T-helper 2 cell treated with Interferon-gamma antibody and Interleukin-4, amounts not matched to agents 100 ng/mL and 5 ng/mL, for 36 hours (primary cell): Measurements from ENCODE around the gene RIOK3. TPM values are rescaled to one million over a fixed set of nuclear protein-coding genes. Genes with fewer than 3 reads are reported as not detected.
"Not testable (repeated sequence)": the region's sequence is repeated elsewhere in the genome, so short reads cannot be mapped to it uniquely, and the experiment has no call there.

Experiments used
- intact Hi-C: fragments of 100-400 bp; cut with micrococcal nuclease; formaldehyde crosslinking; loops from one replicate; pipeline ENCODE4 v1.15.1; 2023
- total RNA-seq: library from RNA; stranded (reverse); gene quantifications from 2 replicates; pipeline ENCODE4 v1.2.3, GENCODE V29; 2022

RIOK3 gene
- total RNA-seq, 1 donor from 2014 or later: 58.1 TPM

GRCh38 chr18:23493654-23494053, 40.6 kb downstream of the RIOK3 start:
- intact Hi-C loops: no loop called here

GRCh38 chr18:23494992-23495391, 41.9 kb downstream of the RIOK3 start:
- intact Hi-C loops: no loop called here

GRCh38 chr18:23495723-23496440, 42.8 kb downstream of the RIOK3 start:
- intact Hi-C loops: no loop called here

- intact Hi-C loops: loop anchor here (1.0 kb wide), 1 partner anchor 314 kb away; no protein-coding TSS in a partner anchor
These were observed 45.0 kb downstream of the RIOK3 start for GRCh38 chr18:23498117-23498516.

GRCh38 chr18:23498877-23499276, 45.8 kb downstream of the RIOK3 start:
- intact Hi-C loops: loop anchor here (1.0 kb wide), 3 partner anchors 87 to 313 kb away; partner anchors contain the start of gene NPC1

GRCh38 chr18:23499291-23499781, 46.2 kb downstream of the RIOK3 start:
- intact Hi-C loops: loop anchor here (1.0 kb wide), 2 partner anchors 87 to 204 kb away; partner anchors contain the start of gene NPC1

GRCh38 chr18:23501626-23502025, 48.5 kb downstream of the RIOK3 start:
- intact Hi-C loops: loop anchor here (2.0 to 10.0 kb wide), 4 partner anchors 64 to 423 kb away; a partner anchor contains a TSS

GRCh38 chr18:23502516-23503037, 49.5 kb downstream of the RIOK3 start:
- intact Hi-C loops: loop anchor here (1.0 to 10.0 kb wide), 12 partner anchors 10 to 569 kb away; partner anchors contain the start of genes NPC1, RBBP8 and RIOK3

- intact Hi-C loops: loop anchor here (1.0 to 10.0 kb wide), 12 partner anchors 9 to 570 kb away; partner anchors contain the start of genes NPC1, RBBP8 and RIOK3
These were observed 50.2 kb downstream of the RIOK3 start, which contains the start of gene RMC1 for GRCh38 chr18:23503038-23503962. Gene RMC1 (plus strand): TSS chr18:23503511. CDS start chr18:23503619, 108 bp downstream.

GRCh38 chr18:23503963-23504344, 50.9 kb downstream of the RIOK3 start:
- intact Hi-C loops: loop anchor here (1.0 to 10.0 kb wide), 13 partner anchors 8 to 571 kb away; partner anchors contain the start of genes NPC1, RBBP8 and RIOK3

GRCh38 chr18:23504720-23505119, 51.6 kb downstream of the RIOK3 start:
- intact Hi-C loops: loop anchor here (1.0 to 10.0 kb wide), 4 partner anchors 67 to 420 kb away; a partner anchor contains a TSS

- intact Hi-C loops: loop anchor here (10.0 kb wide), 1 partner anchor 418 kb away; no protein-coding TSS in a partner anchor
These were observed 53.3 kb downstream of the RIOK3 start for GRCh38 chr18:23506393-23506792.

GRCh38 chr18:23510923-23511322, 57.8 kb downstream of the RIOK3 start:
- intact Hi-C loops: not testable (repeated sequence)

- intact Hi-C loops: loop anchor here (1.0 kb wide), 1 partner anchor 9 kb away; the partner anchor contains the start of gene RMC1
These were observed 59.1 kb downstream of the RIOK3 start for GRCh38 chr18:23512216-23512615.

GRCh38 chr18:23512641-23513040, 59.6 kb downstream of the RIOK3 start:
- intact Hi-C loops: loop anchor here (1.0 kb wide), 1 partner anchor 9 kb away; the partner anchor contains the start of gene RMC1

- intact Hi-C loops: loop anchor here (1.0 to 5.0 kb wide), 2 partner anchors 70 to 296 kb away; partner anchors contain the start of gene NPC1
These were observed 62.9 kb downstream of the RIOK3 start for GRCh38 chr18:23515911-23516546.

- intact Hi-C loops: loop anchor here (5.0 kb wide), 1 partner anchor 293 kb away; no protein-coding TSS in a partner anchor
These were observed 66.6 kb downstream of the RIOK3 start for GRCh38 chr18:23519734-23520133.

- intact Hi-C loops: no loop called here
These were observed 68.2 kb downstream of the RIOK3 start for GRCh38 chr18:23521271-23521670.

GRCh38 chr18:23521907-23522306, 68.8 kb downstream of the RIOK3 start:
- intact Hi-C loops: no loop called here
